GM21390 (cell line): ENCODE data around the gene TRPC4.
"Not testable (repeated sequence)": the region's sequence is repeated elsewhere in the genome, so short reads cannot be mapped to it uniquely, and the experiment has no call there.

Source experiments
- ATAC-seq: cut with Tn5 transposase; IDR thresholded peaks from one replicate; pipeline ENCODE4 v1.9.1; 2021; ENCODE audit not compliant: unreplicated experiment

TRPC4 gene

GRCh38 chr13:37835392-37835791 is 34.2 kb downstream of the TRPC4 start:
- ATAC-seq, result no peak

DNA sequence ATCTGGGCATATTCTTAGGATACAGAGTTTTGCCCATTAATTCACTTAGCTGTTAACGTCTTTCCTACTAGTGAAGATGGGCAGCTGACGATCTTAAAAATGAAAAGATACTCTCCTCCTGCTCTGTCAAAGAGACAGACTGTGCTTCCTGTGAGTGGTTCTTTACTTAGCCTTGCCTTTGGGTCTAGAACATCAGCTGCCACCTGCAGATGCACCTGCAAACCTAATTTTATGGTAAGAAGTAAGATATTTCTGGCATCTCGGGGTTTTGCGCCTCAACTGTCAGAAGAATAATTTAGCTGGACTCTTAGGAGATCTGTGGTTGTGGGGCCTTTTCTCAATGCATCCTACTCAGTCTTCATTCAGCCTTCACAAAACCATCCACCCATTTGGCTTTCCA is 36.2 kb downstream of the TRPC4 start:
- no peak for ATAC-seq

DNA sequence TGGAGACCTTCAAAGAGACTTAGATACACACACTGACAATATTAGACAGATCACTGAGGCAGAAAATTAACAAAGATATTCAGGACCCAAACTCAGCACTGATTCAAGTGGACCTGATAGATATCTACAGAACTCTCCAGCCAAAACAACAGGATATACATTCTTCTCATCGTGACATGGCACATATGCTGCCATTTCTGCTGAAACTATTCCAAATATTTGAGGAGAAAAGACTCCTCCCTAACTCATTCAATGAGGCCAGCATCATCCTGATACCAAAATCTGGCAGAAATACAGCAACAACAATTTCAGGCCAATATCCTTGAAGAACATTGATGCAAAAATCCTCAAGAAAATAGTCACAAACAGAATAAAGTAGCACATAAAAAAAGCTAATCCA is 53.3 kb downstream of the TRPC4 start:
- no peak for ATAC-seq

GRCh38 chr13:37811441-37811840 is 58.1 kb downstream of the TRPC4 start:
- no peak for ATAC-seq

- ATAC-seq, result no peak
Observed at GRCh38 chr13:37806666-37807065, 62.9 kb downstream of the TRPC4 start.

DNA sequence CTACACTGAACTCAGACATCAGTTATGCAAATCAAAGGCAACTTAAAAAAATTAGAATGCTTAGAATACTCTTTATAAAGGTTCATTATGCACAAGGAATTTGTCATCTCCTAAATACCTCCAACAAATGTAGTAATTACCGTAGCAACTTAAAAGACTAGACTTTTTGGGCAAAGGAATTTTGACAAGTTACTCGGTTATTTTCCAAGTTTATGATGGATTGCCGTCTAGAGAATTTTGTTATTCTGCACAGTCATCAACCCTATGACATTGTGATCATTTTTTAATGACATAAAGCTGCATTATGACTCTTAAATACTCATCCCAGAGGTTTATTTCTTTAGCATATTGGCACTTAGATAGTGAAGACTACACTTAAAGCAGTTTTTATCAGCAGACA is 71.9 kb downstream of the TRPC4 start:
- no peak for ATAC-seq

- ATAC-seq, result not testable (repeated sequence)
Observed at GRCh38 chr13:37796795-37797194, 72.8 kb downstream of the TRPC4 start.

DNA sequence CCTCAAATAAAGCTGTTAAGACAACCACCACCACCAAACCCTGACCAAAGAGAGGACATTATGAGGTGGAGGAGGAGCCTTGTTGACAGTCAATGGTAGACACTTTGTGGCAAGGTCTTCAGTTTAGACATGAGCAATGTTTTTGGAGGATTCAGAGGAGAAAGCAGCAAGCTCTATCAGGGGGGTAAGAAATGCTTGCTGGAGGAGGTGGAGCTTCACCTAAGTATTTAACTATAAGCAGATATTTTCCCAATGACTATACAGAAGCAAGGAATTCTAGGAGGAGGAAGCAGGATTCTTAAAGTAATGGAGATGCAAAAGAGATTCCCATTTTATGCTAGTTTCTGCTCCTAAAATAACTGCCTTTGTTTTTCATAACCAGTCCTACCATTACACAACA is 74.2 kb downstream of the TRPC4 start:
- ATAC-seq, result no peak

GRCh38 chr13:37791699-37792098 is 77.9 kb downstream of the TRPC4 start:
- ATAC-seq, result no peak

GRCh38 chr13:37788346-37788745 is 81.2 kb downstream of the TRPC4 start:
- ATAC-seq, result no peak

- no peak for ATAC-seq
Observed at GRCh38 chr13:37777676-37778075, 91.9 kb downstream of the TRPC4 start.

- no peak for ATAC-seq
Observed at GRCh38 chr13:37775871-37776270, 93.7 kb downstream of the TRPC4 start.

DNA sequence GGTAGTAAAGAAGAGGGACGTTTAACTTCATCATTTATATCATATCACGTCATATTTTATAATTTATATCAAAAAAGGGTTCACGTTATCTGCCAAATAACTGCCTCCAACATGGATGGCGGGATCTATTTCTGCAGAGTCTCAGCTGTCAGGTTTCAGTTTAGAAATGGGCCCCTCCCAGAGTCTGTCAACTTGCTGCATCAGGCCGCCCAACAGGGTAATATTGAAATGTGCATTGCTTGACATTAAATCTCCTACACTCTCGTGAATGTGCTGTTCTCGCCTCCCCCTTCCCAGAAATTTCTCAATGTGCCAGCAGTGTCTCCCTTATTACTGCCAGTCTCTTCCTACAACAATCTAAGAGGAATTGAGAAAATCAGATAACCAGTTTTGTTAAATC is 96.9 kb downstream of the TRPC4 start:
- no peak for ATAC-seq

DNA sequence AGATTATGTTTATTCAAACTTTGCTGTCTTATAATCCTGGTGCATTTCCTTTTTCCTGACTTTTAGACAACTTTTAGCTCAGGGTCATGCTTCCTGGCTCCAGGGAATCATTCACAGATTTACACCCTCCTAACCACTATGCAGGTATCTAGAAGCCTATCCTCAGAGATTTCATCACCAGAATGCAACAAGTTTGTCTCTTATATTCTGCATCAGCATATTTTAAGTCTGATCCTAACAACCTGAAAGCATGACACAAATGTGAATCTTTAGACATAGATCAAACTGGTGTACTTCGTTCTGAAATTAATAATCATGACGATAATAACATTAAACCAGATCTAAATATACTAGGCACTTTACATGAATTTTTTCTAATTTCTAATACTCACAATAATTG is 100.0 kb downstream of the TRPC4 start:
- ATAC-seq, result no peak

DNA sequence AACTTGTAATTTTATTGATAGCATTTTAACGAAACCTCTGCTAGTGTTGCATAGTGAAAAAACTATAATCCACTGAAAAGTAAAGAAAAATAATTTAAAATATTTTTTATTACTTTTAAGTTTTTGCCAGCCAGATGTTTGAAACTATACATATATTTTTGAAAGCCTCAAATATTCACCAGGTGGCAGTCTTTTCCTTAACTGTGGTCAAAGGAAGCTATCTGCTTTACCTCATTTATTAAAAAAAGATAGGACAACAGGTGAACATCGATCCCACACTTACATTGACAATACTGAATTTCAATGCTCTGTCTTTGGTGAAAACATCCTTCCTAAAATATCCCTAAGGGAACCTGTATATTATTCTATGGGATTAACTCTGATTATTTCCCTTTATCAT is 100.5 kb downstream of the TRPC4 start:
- no peak for ATAC-seq

GRCh38 chr13:37766502-37766901 is 103.1 kb downstream of the TRPC4 start:
- no peak for ATAC-seq

DNA sequence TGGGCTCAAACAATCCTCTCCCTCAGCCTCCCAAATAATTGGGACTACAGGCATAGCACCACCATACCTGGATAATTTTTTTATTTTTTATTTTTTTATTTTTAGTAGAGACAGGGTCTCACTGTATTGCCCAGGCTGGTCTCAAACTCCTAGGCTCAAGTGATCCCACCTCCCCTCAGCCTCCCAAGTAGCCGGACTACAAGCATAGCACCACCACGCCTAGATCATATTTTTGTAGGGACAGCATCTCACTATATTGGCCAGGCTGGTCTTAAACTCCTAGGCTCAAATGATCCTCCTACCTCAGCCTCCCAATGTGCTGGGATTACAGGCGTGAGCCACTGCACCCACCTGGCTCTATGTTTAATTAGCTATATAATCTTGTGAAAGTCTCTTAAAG is 114.2 kb downstream of the TRPC4 start:
- ATAC-seq, result no peak

DNA sequence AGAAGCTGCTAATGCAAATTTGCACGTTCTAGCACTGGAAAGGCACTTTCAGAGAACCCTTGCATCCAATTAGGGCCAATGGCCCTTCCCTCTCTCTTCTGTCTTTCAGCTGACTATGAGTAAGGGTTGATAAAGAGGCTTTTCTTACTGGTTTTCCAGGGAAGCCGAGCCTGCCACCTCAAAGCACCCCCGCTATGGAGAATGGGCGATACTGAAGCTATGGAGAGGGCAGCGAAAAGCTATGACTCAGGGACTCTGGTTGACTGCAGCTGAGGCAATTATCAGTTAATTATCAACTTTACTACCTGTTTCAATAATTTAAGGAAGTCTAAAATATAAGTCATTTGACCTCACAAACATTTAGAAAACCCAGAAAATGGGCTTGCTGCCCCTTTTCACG is 115.8 kb downstream of the TRPC4 start:
- no peak for ATAC-seq

DNA sequence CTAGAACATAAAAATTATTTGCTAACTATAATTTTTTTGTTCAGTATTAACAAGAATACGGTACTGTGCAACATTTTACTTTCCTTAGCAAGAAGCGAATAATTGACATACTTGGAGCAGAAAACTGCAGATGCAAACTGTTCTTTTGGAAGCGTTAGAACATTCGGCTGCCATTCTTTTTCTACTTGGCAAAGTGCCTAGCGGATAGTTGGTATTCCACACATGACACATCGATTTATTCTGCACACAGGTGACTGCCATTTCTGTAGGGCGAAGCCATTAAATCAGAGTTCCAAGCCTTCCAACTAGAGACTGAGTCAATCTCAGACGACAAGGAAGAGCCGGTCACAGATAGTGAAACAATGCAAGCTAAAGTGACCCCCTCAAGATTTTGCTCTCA is 117.4 kb downstream of the TRPC4 start:
- no peak for ATAC-seq

- ATAC-seq, result no peak
Observed at GRCh38 chr13:37751025-37751424, 118.5 kb downstream of the TRPC4 start.

GRCh38 chr13:37748913-37749312 is 120.7 kb downstream of the TRPC4 start:
- no peak for ATAC-seq

- no peak for ATAC-seq
Observed at GRCh38 chr13:37747071-37747612, 122.4 kb downstream of the TRPC4 start.

DNA sequence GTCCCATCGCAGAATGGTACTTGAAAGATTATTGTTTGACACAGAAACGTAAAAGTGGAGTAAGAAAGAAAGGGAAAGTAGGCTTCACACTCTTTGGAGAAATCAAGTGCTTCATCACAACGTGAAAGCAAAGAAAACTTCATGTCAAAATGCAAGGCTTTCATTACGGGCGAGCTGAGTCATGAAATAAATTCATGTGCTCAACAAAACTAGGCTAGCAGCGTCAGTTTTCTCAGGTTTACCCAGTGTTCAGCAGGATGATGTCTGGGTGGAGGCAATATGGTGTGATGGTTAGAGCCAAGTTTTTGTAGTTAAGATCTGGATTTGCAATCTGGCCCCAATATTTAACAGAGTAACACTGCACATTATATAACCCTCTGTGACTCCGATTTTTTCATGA is 128.0 kb downstream of the TRPC4 start:
- ATAC-seq, result no peak

DNA sequence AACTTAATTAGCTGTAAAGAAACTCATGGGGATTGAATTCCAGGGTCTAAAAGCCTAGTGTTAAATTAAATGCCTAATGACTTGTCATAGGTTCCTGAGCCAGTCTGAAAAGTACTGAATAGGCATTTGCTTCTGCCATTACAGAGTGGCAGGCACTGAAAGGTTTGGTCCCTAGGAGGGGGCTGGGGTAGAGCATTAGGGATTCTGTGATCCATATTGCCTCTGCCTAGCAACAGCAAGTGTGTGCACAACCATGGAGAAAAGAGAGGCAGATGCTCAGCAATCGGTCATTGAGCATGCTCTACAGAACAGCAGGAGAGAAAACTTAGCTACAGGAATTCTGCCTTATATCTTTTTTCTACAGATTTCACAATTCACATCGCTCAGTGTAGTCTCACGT is 133.5 kb downstream of the TRPC4 start:
- ATAC-seq, result no peak
